Brain pericyte (primary cell): ENCODE results near the gene CD9.
"Not testable (repeated sequence)": the region's sequence is repeated elsewhere in the genome, so short reads cannot be mapped to it uniquely, and the experiment has no call there.

Source experiments
- DNase-seq: peaks from one replicate; pipeline ENCODE4 v3.0.0-alpha.2; 2012; ENCODE audit warnings: low read depth, low spot score

CD9 gene, protein sequence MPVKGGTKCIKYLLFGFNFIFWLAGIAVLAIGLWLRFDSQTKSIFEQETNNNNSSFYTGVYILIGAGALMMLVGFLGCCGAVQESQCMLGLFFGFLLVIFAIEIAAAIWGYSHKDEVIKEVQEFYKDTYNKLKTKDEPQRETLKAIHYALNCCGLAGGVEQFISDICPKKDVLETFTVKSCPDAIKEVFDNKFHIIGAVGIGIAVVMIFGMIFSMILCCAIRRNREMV

DNA sequence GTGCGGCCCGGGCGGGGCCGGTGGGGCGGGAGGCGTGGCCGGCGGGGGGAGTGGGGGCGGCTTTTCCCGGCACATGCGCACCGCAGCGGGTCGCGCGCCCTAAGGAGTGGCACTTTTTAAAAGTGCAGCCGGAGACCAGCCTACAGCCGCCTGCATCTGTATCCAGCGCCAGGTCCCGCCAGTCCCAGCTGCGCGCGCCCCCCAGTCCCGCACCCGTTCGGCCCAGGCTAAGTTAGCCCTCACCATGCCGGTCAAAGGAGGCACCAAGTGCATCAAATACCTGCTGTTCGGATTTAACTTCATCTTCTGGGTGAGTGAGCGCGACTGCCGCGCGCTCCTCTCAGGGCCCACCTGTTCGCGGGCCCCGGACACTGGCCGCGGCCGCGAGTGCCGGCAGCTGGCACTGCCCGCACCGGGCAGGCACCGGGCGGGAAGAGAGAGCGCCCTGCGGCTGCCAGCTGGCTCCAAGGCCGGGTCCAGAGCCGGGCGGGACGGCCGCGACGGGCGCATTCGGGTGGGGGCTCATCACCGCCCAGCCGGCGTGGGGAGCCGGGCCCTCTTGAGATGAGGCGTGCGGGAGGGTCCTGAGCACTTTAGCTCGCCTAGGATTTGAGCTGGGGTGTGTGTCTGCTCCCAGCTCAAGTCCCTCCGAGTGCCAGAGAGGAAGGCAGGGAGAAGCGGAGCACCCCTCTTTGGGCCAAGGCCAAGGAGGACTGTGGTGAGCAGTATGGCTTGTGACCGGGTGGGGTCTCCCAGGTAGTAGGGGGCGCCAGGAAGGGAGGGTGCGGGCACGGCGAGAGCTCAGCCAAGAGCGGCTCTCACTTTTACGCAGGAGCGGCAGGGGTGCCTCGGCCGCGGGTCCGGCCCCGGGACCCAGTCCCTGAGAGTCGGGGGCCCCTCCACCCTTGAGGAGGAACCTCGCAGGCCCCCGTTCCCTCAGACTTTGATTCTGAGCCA, at the start of gene CD9:
CD9 (plus strand) TSS at position 145 of the 957 bp plus-strand sequence; CDS start at position 245, 100 bp downstream.
- DNase-seq = no peak

DNA sequence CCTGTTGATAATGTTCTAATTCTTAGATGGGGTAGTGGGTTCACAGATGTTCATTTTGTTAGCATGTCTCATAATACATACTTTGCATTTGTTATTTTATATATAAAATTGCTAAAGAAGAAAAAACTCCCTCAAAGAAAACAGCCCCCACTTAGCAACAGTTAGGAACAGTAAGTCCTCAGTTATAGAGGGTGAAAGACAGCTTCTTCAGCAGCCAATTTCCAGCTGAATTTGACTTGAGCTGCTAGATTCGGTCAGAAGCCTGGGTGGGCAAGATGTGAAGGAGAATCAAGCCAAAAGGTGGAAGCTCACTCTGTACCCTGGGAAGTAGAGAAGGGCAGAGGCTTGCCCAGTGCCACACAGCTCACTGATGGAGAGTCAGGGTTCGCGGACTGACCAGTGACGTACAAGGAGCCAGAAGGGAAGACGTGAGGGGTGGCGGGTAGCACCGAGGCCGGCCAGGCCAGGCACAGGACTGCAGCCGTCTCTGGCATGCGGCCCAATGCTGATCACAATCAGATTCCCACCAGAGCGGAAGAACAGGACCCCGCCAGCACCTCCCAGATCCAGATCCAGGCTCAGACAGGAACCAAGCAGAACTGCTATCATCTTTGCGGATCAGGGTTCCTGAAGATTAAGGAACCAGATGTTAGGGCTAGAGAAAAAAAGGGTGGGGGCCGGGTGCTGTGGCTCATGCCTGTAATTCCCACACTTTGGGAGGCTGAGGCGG, 45.3 kb upstream of the CD9 start:
- DNase-seq = no peak

DNA sequence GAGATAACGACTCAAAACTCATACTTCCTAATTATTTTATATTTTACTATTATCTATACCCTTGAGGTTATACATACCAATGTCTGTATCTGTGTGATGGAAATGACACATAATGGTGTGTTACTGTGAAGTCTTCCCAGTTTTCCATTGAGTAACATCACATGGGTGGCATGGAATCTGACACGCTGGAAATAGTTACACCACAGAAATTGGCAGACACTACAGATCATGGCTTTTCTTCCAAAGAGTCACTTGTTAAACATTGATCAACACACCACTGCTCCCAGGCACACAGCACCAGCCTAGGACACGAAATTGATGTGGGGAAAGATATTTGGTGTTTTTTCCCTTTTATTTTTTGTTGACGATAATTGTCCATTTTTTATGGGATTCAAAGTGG, 42.7 kb upstream of the CD9 start:
- no peak for DNase-seq

DNA sequence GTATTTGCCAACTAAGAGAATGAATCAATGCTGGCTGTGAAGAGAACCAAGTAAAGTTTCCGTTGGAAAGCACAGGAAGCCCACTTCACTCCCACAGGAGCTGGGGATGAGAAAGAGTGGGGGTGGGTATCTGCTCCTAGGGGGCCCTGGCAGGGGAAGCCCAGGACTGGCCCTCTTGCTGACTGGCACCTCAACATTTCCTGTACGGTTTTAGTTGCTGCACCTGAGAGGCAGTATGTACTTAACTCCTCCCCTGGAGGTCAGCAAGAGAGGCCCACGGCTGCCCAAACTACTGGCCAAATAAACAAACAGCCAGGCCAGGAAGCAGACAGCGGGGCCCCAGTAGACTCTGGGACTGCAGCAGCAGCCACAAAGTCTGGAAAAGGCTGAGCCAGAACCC, 41.9 kb upstream of the CD9 start:
- no peak for DNase-seq

DNA sequence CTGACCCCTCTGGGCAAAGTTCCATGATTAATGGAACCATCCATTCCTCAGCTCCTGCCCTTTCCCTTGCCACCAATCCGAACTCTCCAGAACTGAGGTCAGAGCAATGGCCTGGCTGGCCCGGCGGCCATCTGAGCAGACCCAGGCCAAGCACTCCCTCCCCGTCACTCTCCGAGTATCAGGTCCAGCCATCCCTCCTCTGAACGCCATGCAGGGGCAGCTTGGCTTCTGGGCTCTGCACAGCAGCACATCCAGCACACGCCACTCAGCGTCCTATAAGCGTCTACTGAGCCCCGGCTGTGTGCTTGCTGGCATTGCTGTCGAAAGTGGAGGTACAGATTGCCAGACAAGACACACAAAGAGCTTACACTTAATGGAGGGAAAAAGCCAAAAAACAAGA, 41.5 kb upstream of the CD9 start:
- DNase-seq = no peak

DNA sequence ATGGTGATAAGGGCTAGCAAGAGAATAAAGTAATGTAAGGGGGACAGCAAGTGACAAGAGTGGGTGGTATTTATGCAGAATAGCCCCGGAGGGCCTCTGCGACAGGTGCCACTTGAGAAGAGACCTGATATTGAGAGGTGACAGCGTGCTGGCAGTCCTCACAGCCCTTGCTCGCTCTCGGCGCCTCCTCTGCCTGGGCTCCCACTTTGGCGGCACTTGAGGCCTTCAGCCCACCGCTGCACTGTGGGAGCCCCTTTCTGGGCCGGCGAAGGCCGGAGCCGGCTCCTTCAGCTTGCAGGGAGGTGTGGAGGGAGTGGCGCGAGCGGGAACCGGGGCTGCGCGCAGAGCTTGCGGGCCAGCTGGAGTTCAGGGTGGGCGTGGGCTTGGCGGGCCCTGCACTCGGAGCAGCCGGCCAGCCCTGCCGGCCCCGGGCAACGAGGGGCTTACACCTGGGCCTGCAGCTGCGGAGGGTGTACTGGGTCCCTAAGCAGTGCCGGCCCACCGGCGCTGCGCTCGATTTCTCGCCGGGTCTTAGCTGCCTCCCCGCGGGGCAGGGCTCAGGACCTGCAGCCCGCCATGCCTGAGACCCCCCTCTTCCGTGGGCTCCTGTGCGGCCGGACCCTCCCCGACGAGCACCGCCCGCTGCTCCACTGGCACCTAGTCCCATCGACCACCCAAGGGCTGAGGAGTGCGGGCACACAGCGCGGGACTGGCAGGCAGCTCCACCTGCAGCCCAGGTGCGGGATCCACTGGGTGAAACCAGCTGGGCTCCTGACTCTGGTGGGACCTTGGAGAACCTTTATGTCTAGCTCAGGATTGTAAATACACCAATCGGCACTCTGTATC, 40.8 kb upstream of the CD9 start:
- DNase-seq = not testable (repeated sequence)

DNA sequence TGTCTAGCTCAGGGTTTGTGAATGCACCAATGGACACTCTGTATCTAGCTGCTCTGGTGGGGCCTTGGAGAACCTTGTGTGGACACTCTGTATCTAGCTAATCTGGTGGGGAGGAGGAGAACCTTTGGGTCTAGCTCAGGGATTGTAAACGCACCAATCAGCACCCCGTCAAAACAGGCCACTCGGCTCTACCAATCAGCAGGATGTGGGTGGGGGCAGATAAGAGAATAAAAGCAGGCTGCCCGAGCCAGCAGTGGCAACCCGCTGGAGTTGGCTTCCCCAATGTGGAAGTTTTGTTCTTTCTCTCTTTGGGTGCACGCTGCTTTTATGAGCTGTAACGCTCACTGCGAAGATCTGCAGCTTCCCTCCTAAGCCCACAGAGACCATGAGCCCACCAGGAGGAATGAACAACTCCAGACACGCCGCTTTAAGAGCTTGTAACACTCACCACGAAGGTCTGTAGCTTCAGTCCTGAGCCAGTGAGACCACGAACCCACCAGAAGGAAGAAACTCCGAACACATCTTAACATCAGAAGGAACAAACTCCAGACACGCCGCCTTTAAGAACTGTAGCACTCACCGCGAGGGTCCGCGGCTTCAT, 40.1 kb upstream of the CD9 start:
- not testable (repeated sequence) for DNase-seq

DNA sequence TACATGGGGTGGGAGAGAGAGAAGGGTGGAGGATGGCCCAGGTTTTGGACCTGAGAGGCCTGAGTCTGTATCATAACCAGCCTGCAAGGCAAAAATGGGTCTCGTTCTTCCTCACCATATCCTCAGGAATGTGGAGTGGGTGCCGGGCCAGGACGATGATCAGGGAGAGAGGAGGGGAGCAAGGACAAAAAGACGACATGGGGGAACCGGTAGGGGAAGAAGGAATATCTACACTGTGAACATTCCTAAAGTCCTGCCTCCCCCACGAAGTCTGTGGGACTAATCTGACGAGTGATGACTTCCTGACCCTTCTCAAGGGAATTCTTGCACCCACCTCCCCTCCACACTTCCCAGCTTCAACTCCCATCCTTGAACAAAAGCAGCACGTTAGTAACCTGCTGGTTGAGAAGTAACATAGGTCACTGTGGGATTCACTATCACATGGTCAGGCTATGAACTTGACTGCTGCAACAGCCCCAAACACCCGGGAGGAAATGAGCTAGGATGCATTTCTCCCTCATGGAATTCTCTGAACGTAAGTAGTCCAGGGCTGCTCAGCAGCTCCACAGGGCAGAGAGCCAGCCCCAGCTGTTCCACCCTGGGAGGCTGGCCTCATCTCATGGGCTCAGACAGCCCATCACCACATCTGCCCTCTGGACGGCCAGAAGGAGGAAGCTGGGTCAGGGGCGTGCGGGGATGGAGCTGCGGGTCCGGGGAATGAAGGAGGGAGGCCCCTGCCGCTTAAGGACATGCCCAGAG, 38.9 kb upstream of the CD9 start:
- peak; percentile 77 for DNase-seq

DNA sequence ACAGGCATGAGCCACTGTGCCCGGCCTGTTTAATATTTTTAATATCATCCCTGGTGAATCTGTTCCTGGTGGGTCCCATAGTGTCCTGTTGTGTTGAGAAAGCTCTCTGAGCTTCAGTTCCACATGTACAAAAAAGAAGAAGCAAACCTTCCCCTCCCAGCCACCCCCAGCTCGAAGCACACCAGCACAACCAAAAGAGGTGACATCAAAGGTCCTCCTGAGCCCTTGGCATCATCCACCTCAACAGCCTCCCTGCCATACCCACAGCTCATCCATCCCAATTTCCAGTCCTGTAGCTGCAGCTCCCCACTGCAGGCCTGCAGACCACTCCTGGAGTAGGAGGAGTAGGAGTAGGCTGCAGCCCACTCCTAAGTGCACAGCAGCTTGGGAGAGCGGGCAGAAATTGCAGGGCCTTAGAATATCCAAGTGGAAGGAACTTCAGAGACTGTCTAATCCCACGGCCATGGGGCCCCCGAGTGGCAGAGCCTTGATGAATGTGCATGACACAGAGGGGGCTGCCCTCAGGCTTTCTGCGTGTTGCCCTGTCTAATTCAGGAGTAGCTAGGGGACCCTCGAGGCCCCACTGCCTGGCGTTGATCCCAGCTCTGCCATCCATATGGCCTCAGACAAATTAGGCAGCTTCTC, 36.7 kb upstream of the CD9 start:
- DNase-seq = no peak

DNA sequence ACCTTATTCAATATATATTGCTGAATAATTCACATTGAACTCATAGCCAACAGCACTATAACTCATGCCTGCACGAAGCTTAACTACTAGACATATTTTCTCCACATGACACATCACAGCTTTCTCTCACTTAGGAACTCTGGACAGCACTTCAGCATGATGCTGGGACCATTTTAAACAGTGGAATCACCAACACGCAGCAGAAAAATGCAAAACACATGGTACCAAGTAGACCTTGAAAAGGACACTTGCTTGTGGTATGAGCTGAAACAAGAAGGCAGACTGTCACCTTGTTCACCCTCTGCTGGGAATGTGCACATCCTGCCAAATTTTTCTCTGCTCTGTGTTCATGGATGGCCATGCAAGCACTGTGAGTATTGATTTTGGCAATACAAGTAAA, 34.8 kb upstream of the CD9 start:
- no peak for DNase-seq

DNA sequence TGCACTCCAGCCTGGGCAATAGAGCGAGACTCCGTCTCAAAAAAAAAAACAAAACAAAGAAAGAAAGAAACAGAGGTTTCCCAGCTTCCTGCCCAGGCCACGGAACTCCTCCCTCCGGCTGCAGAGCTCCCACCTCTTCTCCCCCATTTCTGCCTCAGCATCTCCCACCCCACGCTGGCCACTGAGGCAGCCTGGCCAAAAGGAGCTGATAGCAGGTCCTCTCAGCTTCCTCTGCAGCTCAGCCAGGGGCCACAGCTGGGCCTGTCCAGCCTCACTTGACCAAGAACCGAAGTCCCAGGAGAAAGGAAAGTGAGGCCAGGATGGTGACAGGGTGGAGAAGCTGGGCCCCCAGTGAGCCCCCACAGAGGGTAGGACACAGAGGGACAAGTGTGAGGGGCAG, 33.4 kb upstream of the CD9 start:
- DNase-seq = no peak

DNA sequence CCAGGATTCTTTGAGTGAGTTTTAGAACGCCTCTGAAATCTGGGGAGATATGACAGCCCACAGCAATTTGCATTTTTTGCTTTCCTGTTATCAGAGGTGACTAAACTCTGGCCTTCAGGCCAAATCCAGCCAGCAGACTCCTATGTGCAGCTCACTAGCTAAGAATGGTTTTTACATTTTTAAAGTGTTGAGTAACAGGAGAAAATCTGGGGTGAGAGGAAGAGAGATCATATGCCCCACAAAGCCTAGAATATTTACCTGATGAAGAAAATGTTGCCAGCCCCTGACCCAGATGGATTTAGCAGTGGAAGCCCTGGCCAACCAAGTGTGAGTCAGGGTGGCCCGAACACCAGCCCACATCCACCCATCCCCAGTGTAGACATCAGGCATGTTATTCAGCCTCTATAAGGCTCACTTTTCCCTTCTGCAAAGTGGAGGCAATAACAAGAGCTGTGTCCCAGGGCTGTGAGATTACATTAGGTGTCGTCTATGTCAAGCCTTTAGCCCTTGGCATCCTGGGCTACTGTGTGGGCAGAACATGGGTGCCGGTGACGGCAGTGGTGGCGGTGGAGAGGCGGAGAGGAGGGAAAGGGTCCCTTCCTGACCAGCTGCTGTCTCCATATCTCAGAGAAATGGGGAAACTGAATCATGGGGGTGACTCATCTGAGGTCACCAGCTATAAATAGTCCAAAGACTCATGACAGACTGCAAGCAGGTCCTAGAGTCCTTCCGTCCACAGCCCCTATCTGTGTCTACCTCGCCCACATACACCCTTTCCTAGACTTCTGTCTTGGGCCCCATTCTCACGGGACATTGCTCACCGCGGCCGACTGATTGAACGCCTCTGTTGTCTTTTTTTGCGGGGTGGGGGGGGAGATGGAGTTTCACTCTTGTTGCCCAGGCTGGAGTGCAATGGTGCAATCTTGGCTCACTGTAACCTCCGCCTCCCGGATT, 32.6 kb upstream of the CD9 start:
- DNase-seq = peak; percentile 37

DNA sequence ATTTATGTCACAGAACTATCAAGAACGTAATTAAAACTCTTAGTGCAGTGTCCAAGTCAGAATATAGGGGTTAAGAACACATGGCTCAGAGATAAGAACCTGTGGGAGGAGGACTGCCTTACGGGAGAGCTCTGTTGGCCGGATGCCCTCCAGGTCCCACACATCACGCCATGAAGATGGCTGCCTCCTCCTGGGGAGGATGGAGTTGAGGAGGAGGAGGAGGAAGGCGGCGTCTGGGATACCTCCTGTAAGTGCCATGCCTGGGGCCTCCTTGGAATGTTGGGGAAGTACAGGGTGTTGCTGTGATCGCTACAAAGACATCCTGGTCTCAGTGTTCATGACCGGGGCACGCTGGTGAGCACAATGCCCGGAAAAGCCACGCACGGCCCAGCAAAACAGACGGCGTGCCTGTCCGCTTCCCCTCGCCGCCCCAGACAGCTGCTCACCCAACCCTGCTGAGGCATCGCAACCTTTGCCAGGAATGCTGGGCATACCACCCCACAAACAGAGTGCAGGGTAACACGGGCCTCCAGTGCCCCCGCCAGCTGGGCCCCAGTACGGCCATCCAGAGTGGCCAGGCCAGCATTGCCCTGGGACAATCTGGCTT, 28.7 kb upstream of the CD9 start:
- no peak for DNase-seq

DNA sequence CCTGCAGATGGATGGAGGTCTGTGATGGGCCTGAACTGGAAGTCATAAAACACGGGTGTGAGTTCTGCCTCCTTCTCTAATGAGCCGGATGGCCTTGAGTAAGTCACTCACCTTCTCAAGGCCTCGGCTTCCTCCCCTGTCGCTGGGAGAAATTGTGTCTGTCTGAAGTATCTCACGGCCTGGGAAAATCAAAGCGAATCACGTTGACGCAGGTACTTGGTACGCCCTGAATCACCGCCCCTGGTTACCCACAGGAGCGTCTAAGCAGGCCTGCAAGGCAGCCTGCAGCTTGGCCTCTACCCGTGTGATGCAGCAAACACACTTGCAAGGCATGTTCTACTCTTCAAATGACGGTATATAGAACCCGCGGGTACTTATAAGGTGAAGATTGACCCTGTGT, 28.1 kb upstream of the CD9 start:
- no peak for DNase-seq

DNA sequence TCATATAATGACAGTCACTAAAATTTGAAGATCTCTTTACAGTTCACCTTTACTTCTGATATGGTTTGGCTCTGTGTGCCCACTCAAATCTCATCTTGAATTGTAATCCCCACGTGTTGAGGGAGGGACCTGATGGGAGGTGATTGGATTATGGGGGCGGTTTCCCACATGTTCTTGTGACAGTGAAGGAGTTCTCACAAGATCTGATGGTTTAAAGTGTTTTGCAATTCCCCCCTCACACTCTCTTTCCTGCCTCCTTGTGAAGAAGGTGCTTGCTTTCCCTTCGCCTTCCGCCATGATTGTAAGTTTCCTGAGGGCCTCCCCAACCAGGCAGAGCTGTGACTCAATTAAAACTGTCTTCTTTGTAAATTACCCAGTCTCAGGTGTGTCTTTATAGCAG, 27.3 kb upstream of the CD9 start:
- DNase-seq = no peak

DNA sequence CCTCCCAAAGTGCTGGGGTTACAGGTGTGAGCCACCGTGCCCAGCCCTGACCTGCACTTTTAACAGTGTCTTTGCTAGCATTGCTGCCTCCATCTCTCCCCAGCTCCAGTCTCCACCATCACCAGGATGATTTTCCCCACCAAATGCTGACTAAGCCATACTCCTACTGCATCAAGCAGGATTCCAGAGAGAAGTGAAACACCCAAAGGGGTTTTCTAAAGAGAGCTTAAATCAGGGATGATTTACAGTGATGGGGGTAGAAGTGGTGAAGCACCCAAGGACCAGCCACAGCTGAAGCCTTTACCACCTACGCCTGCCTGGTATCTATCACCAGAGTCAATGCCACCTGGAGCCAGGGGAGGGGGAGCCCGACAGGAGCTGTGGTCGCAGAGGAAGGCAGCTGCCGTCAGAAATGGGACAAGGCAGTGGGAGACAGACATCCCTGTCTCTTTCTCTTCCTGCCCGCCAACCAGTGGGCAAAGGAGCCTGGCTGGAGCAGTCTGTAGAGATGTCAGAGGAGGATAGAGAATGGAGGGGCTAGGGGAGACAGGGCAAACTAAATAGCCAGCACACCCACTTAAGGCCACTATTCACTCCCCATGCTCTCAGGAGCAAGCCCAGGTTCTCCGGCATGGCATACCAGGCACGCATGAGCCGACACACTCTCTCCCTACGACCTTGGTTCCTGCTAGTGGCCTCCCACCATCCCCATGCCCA, 22.4 kb upstream of the CD9 start:
- DNase-seq = no peak

DNA sequence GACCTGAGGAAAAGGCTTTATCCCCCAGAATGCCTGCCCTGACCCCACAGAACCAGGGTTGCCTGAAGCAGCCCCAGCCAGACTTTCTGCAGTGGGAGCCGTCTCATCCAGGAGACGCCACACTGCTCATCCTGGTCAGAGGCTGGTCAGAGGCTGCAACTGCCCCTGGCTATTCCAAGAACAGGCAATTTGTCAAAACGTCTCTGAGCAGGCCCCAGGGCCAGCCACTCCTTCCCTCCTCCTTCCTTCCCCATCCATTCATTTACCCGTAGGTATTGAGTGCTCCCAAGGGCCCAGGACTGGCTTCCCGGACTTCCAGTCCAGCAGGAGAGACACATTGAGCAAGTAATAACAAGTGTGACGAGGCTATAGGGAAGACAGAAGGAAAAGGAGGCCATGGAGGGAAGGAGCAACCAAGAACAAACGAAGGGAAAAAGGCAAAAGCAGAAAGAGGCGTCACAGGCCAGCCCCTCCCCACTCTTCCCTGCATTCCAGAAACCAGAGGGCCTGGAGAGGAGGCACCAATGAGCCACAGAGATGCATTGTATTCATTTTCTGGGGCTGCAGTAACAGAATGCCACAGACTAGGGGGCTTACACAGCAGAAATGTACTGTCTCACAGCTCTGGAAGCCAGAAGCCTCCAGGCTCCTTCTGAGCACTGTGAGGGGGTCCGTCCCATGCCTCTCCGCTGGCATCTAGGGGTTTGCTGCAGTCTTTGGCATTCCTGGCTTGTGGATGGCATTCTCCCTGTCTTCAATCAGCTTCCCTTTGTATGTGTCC, 21.0 kb upstream of the CD9 start:
- no peak for DNase-seq
